GM12878 (cell line): Measurements from ENCODE around the gene SCNN1G. TPM values are rescaled to one million over a fixed set of nuclear protein-coding genes. Genes with fewer than 3 reads are reported as not detected.

Experiments used
- ATAC-seq: fragments of 200-7000 bp; cut with Tn5 transposase; 3 replicates; pipeline ENCODE4 v1.9.1; 2020; ENCODE audit warnings: mild to moderate bottlenecking, moderate library complexity
- BruUV-seq: library from RNA; stranded (reverse); fragments of 400-500 nt; replicated peaks from 2 replicates; lab custom pipeline; 2021; lab: Mats Ljungman, UMichigan
- CTCF ChIA-PET: fragments of 300-600 bp; sonication (Branson Sonifier 250); formaldehyde crosslinking; extraction: SDS; loops from one replicate; lab custom pipeline; 2021; ENCODE audit warnings: inconsistent platforms; lab: Yijun Ruan, JAX
- POLR2A ChIA-PET: fragments of 350-600 bp; formaldehyde crosslinking; extraction: SDS; loops from one replicate; lab custom pipeline; 2021; ENCODE audit warnings: inconsistent platforms; lab: Charles Lee
- RAD21 ChIA-PET: fragments of 300-600 bp; sonication (Branson Sonifier 250); formaldehyde crosslinking; loops from one replicate; lab custom pipeline; 2023; ENCODE audit warnings: antibody characterized with exemption; ENCODE audit not compliant: unreplicated experiment; lab: Charles Lee
- SMC1A ChIA-PET: fragments of 300-600 bp; sonication (Branson Sonifier 250); formaldehyde crosslinking; loops from one replicate; lab custom pipeline; 2023; ENCODE audit not compliant: unreplicated experiment, uncharacterized antibody; lab: Charles Lee
- DNase-seq: peaks from one replicate; pipeline ENCODE4 v3.0.0-alpha.2; 2011; ENCODE audit warnings: low read depth, low spot score
- FAIRE-seq: peaks from 3 replicates; lab custom pipeline; 2011; peaks lifted over from hg19 to GRCh38; lab: Jason Lieb, UNC
- H2AFZ ChIP-seq: 2 replicates; pipeline ENCODE4 v1.6.0; 2011; ENCODE audit warnings: low read depth, low read length, control low read depth; ENCODE audit not compliant: control insufficient read depth
- H3K27ac ChIP-seq: 2 replicates; pipeline ENCODE4 v1.5.1; 2011; ENCODE audit warnings: control low read depth; ENCODE audit not compliant: control insufficient read depth, insufficient read depth
- H3K27me3 ChIP-seq, 2 experiments: replicated peaks in 1 of 2; 2 replicates each; pipeline versions ENCODE4 v1.6.0 to v1.6.1; 2011; ENCODE audit warnings: low read length in 1 of 2; ENCODE audit not compliant: control insufficient read depth in 2 of 2, insufficient read depth in 2 of 2
- H3K36me3 ChIP-seq, 2 experiments: 2 replicates each; pipeline ENCODE4 v1.5.1; 2011; ENCODE audit warnings: low read length in 1 of 2; ENCODE audit not compliant: control insufficient read depth in 2 of 2, insufficient read depth in 2 of 2
- H3K4me1 ChIP-seq: 2 replicates; pipeline ENCODE4 v1.6.1; 2011; ENCODE audit warnings: mild to moderate bottlenecking, low read length, moderate library complexity, mixed read lengths; ENCODE audit not compliant: control insufficient read depth, insufficient read depth
- H3K4me2 ChIP-seq: 2 replicates; pipeline ENCODE4 v1.6.0; 2011; ENCODE audit warnings: control low read depth; ENCODE audit not compliant: control insufficient read depth, insufficient read depth
- H3K4me3 ChIP-seq: fragments of 200-600 bp; sonication (generic); 2 replicates; pipeline ENCODE4 v1.5.1; 2016
- H3K79me2 ChIP-seq: 2 replicates; pipeline ENCODE4 v1.6.0; 2011; ENCODE audit warnings: low read length; ENCODE audit not compliant: control insufficient read depth, insufficient read depth
- H3K9ac ChIP-seq: 2 replicates; pipeline ENCODE4 v1.8.0; 2011; ENCODE audit warnings: low read length, control low read depth, mixed read lengths; ENCODE audit not compliant: control insufficient read depth, insufficient read depth
- H3K9me3 ChIP-seq: replicated peaks from 3 replicates; pipeline ENCODE4 v1.5.1; 2011; ENCODE audit warnings: mild to moderate bottlenecking, low read length; ENCODE audit not compliant: control insufficient read depth, insufficient read depth
- H4K20me1 ChIP-seq: 2 replicates; pipeline ENCODE4 v1.6.0; 2011; ENCODE audit not compliant: control insufficient read depth, insufficient read depth
- ASH2L ChIP-seq: fragments of 300-600, 200-600 bp; sonication (generic); IDR thresholded peaks from 2 replicates; pipeline ENCODE4 v1.6.1; 2017; ENCODE audit warnings: low read depth, mild to moderate bottlenecking, borderline replicate concordance
- BCL3 ChIP-seq: IDR thresholded peaks from 2 replicates; pipeline ENCODE4 v1.6.1; 2011; ENCODE audit warnings: borderline replicate concordance, low read depth, mild to moderate bottlenecking, moderate library complexity, low read length; ENCODE audit not compliant: insufficient read depth, poor library complexity, severe bottlenecking
- HDAC2 ChIP-seq: fragments of 200-600 bp; sonication (generic); IDR thresholded peaks from 2 replicates; pipeline ENCODE4 v1.6.1; 2017
- HDAC6 ChIP-seq: fragments of 200-600 bp; sonication (generic); IDR thresholded peaks from one replicate; pipeline ENCODE4 v1.8.0; 2017; ENCODE audit warnings: antibody characterized with exemption; ENCODE audit not compliant: unreplicated experiment
- NBN ChIP-seq: fragments of 450-650 bp; IDR thresholded peaks from 2 replicates; pipeline ENCODE4 v1.6.1; 2016
- PRDM15 ChIP-seq: fragments of 450-650 bp; formaldehyde crosslinking; IDR thresholded peaks from 2 replicates; pipeline ENCODE4 v1.4.0; 2020; ENCODE audit warnings: mild to moderate bottlenecking, moderate library complexity
- RAD51 ChIP-seq: fragments of 450-650 bp; IDR thresholded peaks from 2 replicates; pipeline ENCODE4 v1.6.1; 2016; ENCODE audit warnings: moderate library complexity, mild to moderate bottlenecking, inconsistent platforms
- RB1 ChIP-seq: fragments of 450-650 bp; formaldehyde crosslinking; IDR thresholded peaks from 2 replicates; pipeline ENCODE4 v1.6.1; 2017; ENCODE audit warnings: mild to moderate bottlenecking, borderline replicate concordance
- SKIL ChIP-seq: fragments of 450-650 bp; IDR thresholded peaks from 2 replicates; pipeline ENCODE4 v1.6.1; 2017; ENCODE audit warnings: mild to moderate bottlenecking, low read depth, inconsistent platforms; ENCODE audit not compliant: poor library complexity, severe bottlenecking
- STAT3 ChIP-seq: IDR thresholded peaks from 2 replicates; pipeline ENCODE4 v1.6.1; 2011; ENCODE audit warnings: low read depth, low read length, improper control_type of control experiment
- WGBS: methylation state at CpG from one replicate; pipeline ENCODE4 v1.1.6; 2016; ENCODE audit warnings: low lambda C conversion rate; ENCODE audit not compliant: insufficient replicate concordance, insufficient coverage; ENCODE audit errors: missing lambda C conversion rate; 5-methylcytosine and 5-hydroxymethylcytosine counted together
- in situ Hi-C: fragments of 300-500 bp; cut with MboI; formaldehyde crosslinking; loops from 9 replicates; pipeline ENCODE4 v1.14.3; 2018; ENCODE audit warnings: mixed read lengths
- intact Hi-C: fragments of 100-400 bp; cut with micrococcal nuclease; formaldehyde crosslinking; loops from one replicate; pipeline ENCODE4 v1.14.2; 2022; ENCODE audit not compliant: unreplicated experiment
- polyA plus RNA-seq, 11 experiments: library from polyadenylated mRNA; depleted of rRNA in 4 of 11; unstranded in 6 of 11; stranded (reverse) in 5 of 11; fragments of >200 nt; fragmentation: Nextera tagmentation in 4 of 11; fragmentation: Illumina TruSeq in 1 of 11; extraction: Ambion mirVana in 4 of 11; extraction: Trizol in 1 of 11; gene quantifications; 1 replicate in 1 of 11; 2 replicates in 10 of 11; pipeline versions ENCODE4 v1.2.1 to v1.2.3, GENCODE V29; 2011 to 2016; ENCODE audit warnings: inconsistent platforms in 2 of 11, missing spikeins in 2 of 11, low read depth in 1 of 11
- total RNA-seq, 4 experiments: library from RNA; depleted of rRNA in 3 of 4; stranded (reverse); fragments of >200 nt in 3 of 4; fragmentation: Illumina TruSeq in 1 of 4; extraction: Trizol in 1 of 4; gene quantifications; 2 replicates each; pipeline versions ENCODE4 v1.2.1 to v1.2.3, GENCODE V29; 2013 to 2021
- TF ChIP-seq, protein P1 (sequence below): IDR thresholded peaks from 2 replicates; pipeline ENCODE4 v1.6.1; 2012; ENCODE audit warnings: low read depth, low read length, improper control_type of control experiment

The SCNN1G gene
- total and polyA plus RNA-seq, 10 of the 15 experiments (the other 5 are each of a cell fraction or from before 2014, with no cell fraction given), result 0.04 to 0.86 (median 0.08) TPM; not detected in 5

DNA sequence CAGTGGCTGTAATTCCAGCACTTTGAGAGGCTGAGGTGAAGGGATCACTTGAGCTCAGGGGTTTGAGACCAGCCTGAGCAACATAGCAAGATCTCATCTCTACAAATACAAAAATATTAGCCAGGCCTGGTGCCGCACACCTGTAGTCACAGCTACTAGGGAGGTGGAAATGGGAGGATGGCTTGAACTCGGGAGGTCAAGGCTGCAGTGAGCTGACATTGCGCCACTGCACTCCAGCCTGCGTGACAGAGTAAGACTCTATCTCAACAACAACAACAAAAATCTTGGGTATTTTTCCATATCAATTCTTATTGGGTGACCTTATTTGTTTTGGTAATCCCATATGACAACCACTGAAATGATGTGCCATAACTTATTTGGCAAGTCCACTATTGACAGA is 52.6 kb downstream of the SCNN1G start (continued):
- TF ChIP-seq PRDM15 (CRISPR knock-in tag) (no peak), ASH2L (no peak), HDAC2 (no peak)
- TF ChIP-seq, protein P1, sequence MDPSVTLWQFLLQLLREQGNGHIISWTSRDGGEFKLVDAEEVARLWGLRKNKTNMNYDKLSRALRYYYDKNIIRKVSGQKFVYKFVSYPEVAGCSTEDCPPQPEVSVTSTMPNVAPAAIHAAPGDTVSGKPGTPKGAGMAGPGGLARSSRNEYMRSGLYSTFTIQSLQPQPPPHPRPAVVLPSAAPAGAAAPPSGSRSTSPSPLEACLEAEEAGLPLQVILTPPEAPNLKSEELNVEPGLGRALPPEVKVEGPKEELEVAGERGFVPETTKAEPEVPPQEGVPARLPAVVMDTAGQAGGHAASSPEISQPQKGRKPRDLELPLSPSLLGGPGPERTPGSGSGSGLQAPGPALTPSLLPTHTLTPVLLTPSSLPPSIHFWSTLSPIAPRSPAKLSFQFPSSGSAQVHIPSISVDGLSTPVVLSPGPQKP, result no peak

- Histone ChIP-seq H3K4me2 (no peak overlapping the region), H3K9ac (no peak overlapping the region), H3K27ac (no peak overlapping the region), H3K79me2 (no peaks in the 10 kb centered on the region), H3K27me3 (no peaks in the 10 kb centered on the region), H2AFZ (no peak overlapping the region), H3K4me1 (no peaks in the 10 kb centered on the region; the same call in 1 of the 2 replicates), H3K36me3 (no peaks in the 10 kb centered on the region), H4K20me1 (no peaks in the 10 kb centered on the region), H3K4me3 (no peak overlapping the region), H3K9me3 (no peaks in the 10 kb centered on the region)
- SMC1A ChIA-PET, result no interaction called here
- WGBS, result 92% methylated on average over 1 of the region's 1 CpG
- CTCF ChIA-PET, result interaction anchor here (0.6 kb wide), 1 partner anchor 498 kb away, joined by 3 read pairs; no protein-coding TSS in a partner anchor
- RAD21 ChIA-PET, result no interaction called here
- in situ Hi-C loops (no loop called here), intact Hi-C loops (no loop called here)
- ATAC-seq (no peak), DNase-seq (no peak), FAIRE-seq (no peak)
- POLR2A ChIA-PET, result no interaction called here
- no TSS peak for BruUV-seq
- TF ChIP-seq SKIL (no peak), NBN (no peak), BCL3 (no peak), HDAC6 (no peak), RB1 (no peak), STAT3 (no peak), RAD51 (no peak)
Measured at GRCh38 chr16:23236983-23237382, 54.4 kb downstream of the SCNN1G start.
